NCI-H2081 (cell line): Measurements from ENCODE around the gene GCNT1.
"Not testable (repeated sequence)": the region's sequence is repeated elsewhere in the genome, so short reads cannot be mapped to it uniquely, and the experiment has no call there.

Source experiments
- DNase-seq, 2 experiments: peaks; one replicate each; lab custom pipeline; 2025; lab: John Stamatoyannopoulos, UW

GCNT1 gene

DNA sequence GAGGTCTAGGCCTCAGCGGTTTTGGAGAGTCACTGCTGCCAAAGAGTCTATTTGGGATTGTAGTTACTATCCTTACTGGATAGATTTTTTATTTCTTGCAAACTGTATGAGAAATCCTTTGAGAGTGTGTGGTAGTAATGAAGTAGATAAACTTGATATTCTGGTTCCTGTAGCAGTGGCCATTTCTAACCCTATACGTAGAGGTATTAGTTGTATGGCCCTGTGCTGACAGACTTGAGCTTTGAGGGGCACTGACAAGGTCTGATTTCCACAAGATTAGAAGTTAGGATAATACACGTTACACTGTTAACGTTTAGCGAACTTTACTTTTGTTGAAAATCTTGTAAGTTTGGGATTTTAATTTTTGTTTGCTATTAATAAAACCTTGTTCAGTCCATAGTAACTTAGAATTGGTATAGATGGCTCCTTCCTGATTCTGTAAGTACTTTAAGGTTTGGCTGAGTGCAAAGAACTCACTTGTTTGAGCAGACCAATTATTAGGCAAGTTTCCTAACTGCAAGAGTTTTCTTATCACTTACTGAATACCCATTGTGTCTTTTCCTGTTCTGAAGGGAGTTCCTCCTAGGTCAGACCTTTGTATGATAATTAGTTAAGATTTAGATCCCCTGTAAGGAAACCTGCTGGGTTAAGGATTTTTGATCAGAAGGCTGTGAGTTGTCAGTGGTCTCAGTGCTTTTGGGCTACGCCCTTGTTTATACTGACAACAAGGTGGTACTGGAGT lies 31.4 kb downstream of the GCNT1 start:
- DNase-seq: no peak

DNA sequence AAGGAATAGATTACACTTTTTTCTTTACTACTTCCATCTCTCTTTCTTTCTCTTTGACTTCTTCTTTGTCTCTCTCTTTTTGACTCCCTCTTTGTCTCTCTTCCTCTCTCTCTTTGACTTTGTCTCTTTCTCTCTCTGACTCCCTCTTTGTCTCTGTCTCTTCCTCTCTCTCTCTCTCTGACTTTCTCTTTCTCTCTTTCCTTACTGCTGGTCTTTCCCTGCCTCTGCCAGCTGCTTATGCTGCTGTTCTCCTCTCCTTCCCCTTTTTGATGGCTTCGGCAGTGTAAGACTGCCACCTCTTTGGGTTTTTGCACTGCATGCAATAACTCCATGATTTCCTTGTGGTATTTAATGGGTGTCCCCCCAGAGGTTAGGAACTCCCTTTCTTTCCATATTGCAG lies 32.1 kb downstream of the GCNT1 start:
- not testable (repeated sequence) for DNase-seq

DNA sequence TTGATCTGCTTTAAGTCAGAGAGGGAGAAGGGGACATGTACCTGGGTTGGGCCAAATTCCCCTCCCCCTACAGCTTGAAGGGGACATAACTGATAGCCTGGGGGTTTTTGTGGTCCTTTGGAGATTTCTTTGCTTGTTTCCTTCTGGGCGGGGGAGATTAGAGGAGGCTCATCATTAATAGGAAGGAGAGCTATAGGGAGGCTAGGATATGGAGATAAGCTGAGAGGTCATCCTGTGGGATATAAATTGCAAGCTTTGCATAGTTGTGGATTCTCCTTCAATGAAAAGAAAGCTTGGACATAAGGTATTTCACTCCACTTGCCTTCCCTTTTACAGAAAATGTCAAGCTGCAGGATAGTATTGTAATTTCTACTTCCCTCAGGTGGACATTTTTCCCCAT lies 34.5 kb downstream of the GCNT1 start:
- DNase-seq: not testable (repeated sequence)

DNA sequence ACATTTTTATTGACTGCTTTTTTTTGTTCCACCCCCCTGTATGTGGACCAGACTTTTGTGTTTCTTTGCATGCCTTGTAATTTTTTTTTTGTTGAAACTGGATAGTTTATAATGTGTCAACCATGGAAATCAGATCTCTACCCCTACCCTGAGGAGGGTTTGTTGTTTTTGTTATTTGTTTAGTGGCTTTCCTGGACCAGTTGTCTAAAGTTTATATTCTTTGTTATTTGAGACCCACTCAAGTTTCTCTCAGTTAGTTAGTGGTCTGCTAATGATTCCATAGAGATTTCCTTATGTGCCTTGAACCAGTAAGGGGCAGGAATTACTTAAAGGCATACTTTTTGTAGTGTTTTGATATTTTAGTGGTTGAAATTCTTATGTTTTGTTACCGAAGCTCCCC lies 41.1 kb downstream of the GCNT1 start:
- DNase-seq: no peak

DNA sequence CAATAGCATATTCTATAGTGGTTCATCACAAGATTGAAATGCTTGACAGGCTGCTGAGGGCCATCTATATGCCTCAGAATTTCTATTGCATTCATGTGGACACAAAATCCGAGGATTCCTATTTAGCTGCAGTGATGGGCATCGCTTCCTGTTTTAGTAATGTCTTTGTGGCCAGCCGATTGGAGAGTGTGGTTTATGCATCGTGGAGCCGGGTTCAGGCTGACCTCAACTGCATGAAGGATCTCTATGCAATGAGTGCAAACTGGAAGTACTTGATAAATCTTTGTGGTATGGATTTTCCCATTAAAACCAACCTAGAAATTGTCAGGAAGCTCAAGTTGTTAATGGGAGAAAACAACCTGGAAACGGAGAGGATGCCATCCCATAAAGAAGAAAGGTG lies 43.8 kb downstream of the GCNT1 start:
- no peak for DNase-seq

DNA sequence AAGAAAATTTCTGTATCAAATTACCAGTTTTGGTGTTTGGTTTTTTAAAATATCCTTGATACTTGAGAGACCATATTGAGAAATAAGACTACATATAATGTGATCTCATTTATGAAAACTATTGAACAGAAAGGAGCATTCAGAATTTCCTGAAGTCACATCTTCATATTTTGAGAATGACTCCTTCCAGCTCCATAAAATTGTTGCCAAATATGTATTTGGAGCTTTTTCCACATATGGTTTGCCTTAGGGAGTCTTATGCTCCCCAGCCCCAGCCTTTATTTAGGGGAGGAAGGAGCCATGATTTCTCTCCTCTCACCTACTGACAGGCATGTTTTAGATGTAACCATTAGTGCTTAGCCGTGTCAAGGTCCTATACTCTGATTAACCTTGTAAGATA lies 51.1 kb downstream of the GCNT1 start:
- no peak for DNase-seq

DNA sequence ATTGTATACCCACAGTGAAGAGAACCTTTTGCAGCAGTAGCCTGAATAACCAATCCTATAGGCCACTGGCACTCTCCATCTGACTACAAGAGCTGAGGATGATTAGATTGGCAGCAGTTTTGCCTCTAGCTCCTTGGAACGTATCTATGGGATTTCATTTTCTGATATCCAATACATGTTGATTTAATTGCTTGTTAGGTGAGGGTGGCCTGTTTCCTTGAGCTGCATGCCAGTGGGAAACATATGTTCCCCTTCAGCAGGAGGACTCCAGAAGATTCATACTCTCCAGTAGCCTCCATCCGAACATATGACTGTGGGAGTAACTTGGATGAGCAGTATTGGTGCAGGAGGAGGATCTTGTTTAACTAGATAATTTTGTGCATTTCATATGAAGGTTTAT lies 51.5 kb downstream of the GCNT1 start:
- DNase-seq: no peak

DNA sequence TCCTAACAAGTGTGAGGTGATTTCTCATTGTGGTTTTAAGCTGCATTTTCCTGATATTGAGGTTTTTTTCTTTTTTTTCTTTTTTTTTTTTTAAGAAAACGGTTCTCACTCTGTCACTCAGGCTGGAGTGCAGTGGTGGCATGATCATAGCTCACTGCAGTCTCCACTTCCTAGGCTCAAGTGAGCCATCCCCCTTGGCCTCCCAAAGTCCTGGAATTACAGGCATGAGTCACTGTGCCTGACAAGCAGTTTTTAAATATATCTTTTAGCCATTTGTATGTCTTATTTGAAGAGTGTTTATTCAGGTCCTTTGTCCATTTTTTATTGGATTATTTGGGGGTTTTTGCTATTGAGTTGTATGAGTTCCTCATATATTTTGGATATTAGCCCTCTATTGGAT lies 53.8 kb downstream of the GCNT1 start:
- DNase-seq: no peak

DNA sequence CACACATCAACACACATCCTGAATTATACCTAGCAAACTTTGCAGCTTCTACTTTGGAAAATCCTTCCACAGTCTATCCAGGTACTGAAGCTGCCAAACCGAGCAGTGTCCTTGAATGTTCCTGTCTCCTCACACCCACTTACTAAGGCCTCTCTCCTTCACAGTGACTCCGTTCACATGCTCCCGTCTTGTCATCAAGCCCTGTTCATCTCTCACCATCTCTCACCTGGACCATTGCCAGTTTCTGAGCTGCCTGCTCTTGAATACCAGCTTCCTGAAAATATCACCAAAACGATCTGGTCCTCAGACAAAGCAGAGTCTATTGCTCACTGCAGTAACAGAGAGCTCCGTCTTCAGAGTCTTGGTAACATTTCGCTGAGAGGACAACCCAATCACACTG lies 57.4 kb downstream of the GCNT1 start:
- DNase-seq: peak in 1 of 2 experiments; percentile 8

DNA sequence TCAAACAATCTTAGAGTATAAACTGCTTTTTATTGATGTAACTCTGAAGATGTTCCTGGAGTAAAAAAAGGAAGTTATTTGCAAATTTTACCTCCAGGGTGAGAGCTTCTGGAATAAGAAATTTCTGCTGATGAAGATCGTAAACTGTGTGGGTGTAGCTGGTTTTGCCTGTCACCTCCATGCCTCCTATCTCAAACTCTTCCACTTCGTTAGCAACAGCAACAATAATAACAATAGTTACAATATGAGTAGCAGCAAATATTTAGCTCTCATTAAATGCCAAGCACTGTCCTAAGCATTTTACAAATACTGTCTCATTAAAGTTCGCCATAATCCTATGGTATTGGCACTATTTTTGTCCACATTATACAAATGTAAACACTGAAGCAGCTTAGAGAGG lies 57.9 kb downstream of the GCNT1 start:
- DNase-seq: no peak

DNA sequence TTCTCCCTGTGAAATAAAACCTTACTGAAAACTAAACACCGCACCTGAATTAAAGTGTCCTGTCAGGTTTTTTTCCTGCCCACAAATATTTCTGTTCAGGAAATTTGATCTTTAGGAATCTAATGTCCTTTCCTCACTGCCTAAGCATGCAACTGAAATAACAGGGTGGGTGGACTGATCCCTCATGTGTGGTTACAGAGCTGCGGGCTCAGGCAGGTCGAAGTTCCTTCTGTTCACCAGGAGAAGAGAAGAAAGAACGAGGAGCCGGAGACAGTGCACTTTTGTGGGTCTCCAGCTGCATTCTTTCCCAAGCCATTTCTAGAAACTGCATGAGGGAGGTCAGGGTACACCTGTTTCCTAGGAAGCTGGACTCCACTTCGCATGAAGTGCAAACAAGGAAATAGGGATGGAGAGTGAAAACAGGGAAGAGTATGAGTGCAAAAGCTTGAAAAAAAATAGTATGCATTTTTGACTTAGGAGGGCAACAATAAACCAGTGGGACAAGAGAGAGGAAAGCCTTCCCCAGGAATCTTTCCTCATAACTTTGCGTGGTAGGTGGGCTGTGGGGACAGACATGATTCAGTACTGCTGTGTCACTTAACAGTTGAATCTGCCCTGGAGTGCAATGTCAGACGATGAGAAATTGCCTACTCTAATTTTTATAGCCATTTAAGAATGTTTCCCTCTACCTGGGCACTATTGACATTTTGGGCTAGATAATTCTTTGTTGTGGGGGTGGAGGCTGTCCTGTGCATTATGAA lies 60.3 kb downstream of the GCNT1 start:
- no peak for DNase-seq

DNA sequence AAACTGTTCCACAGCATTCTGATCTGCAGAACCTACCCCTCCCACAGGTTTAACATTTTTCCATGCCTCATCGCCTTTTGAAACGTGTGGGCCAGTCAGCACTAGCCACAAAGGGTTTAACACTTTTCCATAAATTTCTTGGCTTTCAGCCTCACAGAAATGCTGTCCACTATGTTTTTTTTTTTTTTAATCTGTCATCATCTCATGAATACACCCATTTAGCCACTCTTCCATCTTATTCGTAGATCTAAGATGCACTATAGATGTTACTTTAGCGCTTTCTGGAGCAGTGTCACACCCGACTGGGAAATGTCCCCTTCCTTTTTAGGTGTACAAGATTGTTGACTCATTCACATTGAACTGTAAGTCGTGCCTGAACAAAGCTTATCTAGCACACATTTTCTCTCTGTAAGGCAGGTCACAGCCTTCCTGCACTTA lies 62.3 kb downstream of the GCNT1 start:
- peak; percentile 1 to 33 for DNase-seq

DNA sequence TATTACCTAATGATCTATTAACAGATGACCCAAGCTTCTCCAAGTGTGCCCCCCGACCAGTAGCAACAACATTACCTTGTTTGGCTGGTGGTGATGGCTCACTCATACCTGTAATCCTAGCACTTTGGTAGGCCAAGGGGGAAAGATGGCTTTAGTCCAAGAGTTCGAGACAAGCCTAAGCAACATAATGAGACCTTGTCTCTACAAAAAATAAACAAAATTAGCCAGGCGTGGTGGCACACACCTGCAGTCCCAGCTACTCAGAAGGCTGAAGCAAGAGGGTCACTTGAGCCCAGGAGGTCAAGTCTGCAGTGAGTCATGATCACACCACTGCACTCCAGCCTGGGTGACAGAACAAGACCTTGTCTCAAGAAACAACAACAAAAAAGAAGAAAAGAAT lies 62.9 kb downstream of the GCNT1 start:
- DNase-seq: peak; percentile 24 to 87

DNA sequence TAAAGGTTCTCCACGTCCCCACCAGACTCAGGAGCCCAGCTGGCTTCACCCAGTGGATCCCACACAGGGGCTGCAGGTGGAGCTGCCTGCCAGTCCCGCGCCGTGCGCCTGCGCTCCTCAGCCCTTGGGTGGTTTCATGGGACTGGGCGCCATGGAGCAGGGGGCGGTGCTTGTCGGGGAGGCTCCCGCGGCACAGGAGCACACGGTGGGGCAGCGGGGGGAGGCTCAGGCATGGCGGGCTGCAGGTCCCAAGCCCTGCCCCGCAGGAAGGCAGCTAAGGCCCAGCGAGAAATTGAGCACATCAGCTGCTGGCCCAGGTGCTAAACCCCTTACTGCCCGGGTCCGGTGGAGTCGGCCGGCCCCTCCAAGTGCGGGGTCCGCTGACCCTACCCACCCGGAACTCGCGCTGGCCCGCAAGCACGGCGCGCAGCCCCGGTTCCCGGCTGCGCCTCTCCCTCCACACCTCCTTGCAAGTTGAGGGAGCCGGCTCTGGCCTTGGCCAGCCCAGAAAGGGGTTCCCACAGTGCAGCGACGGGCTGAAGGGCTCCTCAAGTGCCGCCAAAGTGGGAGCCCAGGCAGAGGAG lies 64.7 kb downstream of the GCNT1 start:
- DNase-seq: not testable (repeated sequence)

DNA sequence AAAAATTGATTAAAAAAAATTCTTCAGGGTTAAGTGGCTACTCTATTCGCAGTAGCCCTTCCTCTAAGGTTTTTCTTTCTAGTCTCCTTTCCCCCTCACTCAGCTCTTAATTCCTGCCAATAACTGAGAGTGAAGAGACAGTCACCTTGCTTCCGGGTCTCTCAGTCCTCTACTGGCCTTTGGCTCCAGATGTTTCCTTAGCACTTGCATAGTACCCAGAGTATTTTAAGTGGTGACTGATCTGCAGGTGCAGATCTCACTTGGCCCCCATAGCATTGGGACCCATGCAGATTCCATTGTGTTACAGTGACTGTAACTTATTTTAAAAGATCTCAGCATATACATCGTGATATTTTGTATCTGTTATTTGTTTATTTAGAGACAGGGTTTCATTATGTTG lies 66.2 kb downstream of the GCNT1 start:
- DNase-seq: no peak

DNA sequence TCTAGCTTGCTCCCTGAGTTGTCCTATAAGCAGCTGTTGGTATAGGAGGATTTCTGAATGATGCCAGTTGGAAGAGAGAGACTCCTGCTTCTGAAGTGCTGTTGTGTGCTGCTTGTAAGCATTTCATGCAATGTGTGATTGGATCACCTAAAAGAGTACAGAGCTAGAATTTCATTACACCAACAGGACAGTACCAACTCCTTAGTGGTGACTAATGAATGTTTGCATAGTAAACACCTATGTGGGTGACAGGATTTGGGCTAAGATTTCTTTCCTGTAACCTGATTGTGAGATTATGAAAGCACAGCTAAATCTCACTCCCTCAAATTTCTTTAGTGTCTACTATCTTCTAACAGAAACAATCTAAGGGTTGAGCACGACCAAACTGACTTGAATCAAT lies 67.0 kb downstream of the GCNT1 start:
- no peak for DNase-seq

DNA sequence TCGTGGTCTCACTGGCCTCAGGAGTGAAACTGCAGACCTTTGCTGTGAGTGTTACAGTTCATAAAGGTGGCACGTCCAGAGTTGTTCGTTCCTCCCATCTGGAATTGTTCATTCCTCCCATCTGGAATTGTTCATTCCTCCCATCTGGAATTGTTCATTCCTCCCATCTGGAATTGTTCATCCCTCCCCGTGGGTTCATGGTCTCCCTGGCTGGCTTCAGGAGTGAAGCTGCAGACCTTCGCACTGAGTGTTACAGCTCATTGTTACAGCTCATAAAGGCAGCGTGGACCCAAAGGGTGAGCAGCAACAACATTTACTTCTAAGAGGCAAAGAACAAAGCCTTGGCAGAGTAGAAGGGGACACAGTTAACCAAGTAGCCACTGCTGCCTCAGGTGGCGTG lies 69.1 kb downstream of the GCNT1 start:
- no peak for DNase-seq

DNA sequence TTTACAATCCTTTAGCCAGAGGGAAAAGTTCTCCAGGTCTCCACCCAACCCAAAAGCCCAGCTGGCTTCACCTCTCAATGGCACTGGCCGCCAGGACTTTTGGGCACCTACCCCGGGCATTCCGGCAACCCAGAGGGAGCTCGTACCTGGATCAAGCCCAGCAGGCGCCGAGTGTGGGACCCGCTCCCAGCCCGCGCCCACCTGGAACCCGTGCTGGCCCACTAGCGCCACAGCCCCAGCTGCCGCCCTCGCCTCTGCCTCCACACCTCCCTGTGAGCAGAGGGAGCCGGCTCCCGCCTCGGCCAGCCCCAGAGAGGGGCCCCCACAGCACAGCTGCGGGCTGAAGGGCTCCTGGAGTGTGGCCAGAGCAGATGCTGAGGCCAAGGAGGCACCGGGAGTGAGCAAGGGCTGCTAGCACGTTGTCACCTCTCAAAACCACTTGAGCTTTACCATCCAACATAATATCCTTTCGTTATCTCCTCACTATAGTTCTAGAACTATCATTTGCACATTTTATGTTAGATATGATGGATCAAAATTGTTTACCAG lies 69.7 kb downstream of the GCNT1 start:
- DNase-seq: no peak

DNA sequence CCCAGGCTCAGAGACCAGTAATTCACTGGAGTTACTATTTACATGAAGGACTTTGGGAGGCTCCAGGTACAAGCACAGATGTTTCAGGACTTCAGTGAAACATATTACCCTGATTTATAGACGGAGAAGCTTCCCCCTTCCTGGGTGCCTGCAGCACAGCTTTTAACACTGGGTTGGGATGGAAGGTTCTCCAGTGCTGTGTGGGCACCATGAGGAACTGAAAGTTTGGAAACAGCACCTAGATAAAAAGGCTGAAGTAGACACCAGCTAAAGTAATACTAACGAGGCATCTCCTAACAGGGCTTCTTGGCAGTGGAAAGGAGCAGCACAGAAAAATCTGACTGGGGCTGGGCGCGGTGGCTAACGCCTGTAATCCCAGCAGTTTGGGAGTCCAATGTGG lies 70.7 kb downstream of the GCNT1 start:
- no peak for DNase-seq

DNA sequence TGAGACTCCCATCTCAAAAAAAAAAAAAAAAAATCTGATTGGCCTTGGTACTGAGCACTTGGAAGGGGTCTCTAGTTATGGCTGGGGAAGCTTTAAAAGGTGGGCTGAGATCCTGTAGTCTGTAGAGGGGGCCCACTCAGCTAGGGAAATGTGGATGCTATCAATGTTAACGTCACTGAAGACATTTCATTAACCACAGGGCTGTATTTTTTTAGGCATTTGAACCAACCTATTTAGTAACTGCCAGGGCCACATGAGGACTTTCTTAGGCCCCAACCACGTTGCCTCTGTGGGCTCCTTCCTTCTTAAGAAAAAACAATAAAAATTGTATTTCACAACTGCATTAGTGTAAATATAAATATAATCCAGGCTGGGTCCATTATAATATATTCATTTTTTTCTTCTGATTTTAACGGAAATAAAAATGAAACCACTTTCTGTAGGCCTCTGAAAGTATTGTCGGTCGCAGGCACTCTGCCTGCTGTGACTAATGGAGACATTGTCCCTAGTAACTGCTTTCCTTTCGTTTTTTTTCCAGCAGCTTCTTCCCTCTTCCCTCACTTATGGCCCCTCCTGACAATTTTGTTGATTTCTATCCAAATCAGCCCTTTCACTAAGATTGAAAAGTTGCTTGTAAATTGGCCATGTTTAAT lies 71.6 kb downstream of the GCNT1 start:
- no peak for DNase-seq

DNA sequence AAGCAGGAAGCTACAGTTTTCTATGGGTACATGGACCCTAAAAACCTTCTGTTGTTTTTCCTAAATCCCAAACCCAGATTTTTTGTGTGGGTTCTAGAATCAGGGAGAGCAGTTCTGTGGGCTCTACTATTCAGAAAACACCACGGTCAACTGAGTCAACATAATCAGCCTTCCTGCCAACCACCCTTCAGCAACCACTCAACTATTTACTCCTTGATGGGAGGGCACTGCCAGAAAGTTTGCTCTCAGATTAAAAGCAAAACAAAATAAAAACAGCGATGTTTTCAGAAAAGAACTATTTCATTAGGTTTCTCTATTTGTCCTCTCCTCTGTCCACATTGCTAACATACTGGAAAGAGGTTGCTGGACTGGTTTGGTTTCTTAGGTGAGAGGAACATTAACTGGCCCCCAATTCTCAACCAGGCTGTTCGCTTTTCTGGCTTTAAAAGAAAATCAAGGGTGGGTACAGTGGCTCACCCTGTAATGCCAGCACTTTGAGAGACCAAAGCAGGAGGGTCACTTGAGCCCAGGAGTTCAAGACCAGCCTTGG lies 72.3 kb downstream of the GCNT1 start:
- no peak for DNase-seq

DNA sequence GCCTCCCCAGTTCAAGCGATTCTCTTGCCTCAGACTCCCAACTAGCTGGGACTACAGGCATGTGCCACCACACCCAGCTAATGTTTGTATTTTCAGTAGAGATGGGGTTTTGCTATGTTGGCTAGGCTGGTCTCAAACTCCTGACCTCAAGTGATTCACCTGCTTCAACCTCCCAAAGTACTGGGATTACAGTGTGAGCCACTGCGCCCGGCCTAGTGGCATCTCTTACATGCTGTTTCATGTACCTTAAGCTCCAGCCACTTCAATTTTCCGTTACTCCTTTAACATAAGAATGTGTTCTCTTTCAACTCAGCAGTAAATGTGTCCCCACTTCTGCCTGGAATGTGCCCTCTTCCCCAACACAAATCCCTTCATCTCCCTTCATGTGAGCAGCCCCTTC lies 73.9 kb downstream of the GCNT1 start:
- not testable (repeated sequence) for DNase-seq
